OCI-LY3 (cell line): ENCODE measurements around the gene TASL.

Experiments used
- EZH2phosphoT487 ChIP-seq: fragments of 200-600 bp; shearing (Covaris generic); IDR thresholded peaks from 2 replicates; pipeline ENCODE4 v1.6.1; 2018; ENCODE audit warnings: antibody characterized with exemption, mixed run types, low read depth
- TF ChIP-seq, protein P1 (sequence below): fragments of 200-600, 300-600 bp; sonication (generic); IDR thresholded peaks from 2 replicates; pipeline ENCODE4 v1.5.1; 2014; ENCODE audit warnings: antibody characterized with exemption, low read length, low read depth

DNA sequence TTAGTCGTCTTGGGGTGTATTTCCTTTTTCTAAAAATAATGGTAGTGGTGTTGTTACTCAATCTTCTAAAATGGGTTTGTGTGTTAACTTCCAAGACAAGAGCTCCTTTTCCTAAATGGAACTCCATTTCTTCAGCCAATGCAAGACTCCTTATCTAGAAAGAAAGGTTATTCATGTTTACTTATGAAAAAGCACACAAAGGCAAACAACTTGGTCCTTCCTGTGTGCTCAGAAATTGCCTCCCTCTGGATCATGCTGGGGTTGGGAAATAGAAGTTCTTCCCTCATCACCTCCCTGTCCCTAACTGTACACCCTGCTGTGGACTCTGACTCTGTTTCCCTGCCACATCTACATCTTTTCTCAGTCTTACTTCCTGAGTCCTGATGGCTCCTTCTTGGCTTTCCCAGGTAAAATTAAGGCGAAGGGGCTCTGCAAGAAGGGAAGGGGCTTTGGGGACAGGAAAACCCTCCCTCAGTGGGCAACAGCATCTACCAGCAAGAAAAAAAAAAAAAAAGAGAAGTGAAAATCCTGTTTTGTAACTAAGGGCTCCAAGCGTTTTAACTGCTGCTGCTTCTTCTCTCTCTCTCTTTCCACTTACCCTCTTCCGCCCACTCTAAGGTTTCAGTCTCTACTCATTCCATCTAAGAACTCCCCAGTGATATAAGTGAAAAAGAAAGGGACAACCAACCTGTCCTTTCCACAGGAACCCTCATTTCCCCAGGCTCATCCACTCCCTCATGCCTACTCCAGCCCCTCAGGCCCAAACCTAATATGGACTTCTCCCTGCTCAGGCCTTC is 19.8 kb upstream of the TASL start:
- TF ChIP-seq EZH2phosphoT487 = no peak
- TF ChIP-seq, protein P1, sequence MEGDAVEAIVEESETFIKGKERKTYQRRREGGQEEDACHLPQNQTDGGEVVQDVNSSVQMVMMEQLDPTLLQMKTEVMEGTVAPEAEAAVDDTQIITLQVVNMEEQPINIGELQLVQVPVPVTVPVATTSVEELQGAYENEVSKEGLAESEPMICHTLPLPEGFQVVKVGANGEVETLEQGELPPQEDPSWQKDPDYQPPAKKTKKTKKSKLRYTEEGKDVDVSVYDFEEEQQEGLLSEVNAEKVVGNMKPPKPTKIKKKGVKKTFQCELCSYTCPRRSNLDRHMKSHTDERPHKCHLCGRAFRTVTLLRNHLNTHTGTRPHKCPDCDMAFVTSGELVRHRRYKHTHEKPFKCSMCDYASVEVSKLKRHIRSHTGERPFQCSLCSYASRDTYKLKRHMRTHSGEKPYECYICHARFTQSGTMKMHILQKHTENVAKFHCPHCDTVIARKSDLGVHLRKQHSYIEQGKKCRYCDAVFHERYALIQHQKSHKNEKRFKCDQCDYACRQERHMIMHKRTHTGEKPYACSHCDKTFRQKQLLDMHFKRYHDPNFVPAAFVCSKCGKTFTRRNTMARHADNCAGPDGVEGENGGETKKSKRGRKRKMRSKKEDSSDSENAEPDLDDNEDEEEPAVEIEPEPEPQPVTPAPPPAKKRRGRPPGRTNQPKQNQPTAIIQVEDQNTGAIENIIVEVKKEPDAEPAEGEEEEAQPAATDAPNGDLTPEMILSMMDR = no peak
